Right lobe of liver (tissue), 4 donors: Measurements from ENCODE around the gene GPR39.

Source experiments
- CTCF ChIP-seq, 4 donors: fragments of 200-600 bp in 3 of 4; fragments of 450-650 bp in 1 of 4; IDR thresholded peaks; one replicate each; pipeline versions ENCODE4 v1.5.1 to v1.8.0; 2016 to 2022; ENCODE audit warnings: antibody characterized with exemption in 4 of 4, mild to moderate bottlenecking in 2 of 4
- POLR2A ChIP-seq: fragments of 450-650 bp; IDR thresholded peaks from one replicate; pipeline ENCODE4 v1.6.1; 2017; ENCODE audit warnings: antibody characterized with exemption, mild to moderate bottlenecking
- donor health status: DM: no; HTN: no; CAD: no.
- donor health status: DM: no; HTN: no; CAD: no.
- donor health status: DM: no; HTN: yes; CAD: no.

GRCh38 chr2:132420816-132421805 lies 4.5 kb downstream of the GPR39 start:
- TF ChIP-seq CTCF (IDR thresholded peaks at IDR 0.05) (peak in 2 of 4 donors; percentile 16), POLR2A (no peak)
